Measurements from ENCODE around the gene RNGTT.

RNGTT gene

DNA sequence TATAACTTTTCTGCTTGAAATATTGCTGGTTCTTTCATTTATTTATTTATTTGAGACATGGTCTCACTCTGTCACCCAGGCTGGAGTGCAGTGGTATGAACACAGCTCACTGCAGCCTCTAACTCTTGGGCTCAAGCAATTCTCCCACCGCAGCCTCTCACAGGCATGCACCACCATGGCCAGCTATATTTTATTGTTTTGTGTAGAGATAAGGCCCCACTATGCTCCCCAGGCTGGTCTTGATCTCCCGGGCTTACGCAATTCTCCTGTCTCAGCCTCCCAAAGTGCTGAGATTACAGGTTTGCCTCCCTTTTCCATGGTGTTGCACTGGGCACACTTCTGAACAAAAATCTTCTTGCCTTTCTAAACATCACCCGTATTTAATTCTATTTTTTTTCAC is 39.1 kb upstream of the RNGTT start:
- TF ChIP-seq, protein P1, sequence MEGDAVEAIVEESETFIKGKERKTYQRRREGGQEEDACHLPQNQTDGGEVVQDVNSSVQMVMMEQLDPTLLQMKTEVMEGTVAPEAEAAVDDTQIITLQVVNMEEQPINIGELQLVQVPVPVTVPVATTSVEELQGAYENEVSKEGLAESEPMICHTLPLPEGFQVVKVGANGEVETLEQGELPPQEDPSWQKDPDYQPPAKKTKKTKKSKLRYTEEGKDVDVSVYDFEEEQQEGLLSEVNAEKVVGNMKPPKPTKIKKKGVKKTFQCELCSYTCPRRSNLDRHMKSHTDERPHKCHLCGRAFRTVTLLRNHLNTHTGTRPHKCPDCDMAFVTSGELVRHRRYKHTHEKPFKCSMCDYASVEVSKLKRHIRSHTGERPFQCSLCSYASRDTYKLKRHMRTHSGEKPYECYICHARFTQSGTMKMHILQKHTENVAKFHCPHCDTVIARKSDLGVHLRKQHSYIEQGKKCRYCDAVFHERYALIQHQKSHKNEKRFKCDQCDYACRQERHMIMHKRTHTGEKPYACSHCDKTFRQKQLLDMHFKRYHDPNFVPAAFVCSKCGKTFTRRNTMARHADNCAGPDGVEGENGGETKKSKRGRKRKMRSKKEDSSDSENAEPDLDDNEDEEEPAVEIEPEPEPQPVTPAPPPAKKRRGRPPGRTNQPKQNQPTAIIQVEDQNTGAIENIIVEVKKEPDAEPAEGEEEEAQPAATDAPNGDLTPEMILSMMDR (IDR thresholded peaks at IDR 0.05) = no peak

DNA sequence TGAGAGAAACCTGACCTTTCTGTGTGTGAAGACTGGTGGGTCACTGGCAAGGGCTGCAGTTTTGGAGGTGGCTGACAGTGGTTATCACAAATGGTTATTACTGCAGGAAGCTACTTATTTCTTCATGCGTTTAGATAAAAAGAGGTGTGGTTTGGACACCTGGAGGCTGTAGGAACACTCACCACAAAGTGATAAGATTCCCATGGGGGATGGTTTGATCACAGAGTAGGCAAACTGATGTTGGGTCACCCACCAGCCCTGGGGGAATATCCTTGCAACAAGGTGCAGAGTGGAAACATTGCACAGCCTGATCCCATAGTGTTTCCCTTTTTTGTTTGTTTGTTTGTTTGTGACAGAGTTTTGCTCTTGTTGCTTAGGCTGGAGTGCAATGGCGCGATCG is 33.9 kb upstream of the RNGTT start:
- TF ChIP-seq, protein P1 (IDR thresholded peaks at IDR 0.05) = no peak

DNA sequence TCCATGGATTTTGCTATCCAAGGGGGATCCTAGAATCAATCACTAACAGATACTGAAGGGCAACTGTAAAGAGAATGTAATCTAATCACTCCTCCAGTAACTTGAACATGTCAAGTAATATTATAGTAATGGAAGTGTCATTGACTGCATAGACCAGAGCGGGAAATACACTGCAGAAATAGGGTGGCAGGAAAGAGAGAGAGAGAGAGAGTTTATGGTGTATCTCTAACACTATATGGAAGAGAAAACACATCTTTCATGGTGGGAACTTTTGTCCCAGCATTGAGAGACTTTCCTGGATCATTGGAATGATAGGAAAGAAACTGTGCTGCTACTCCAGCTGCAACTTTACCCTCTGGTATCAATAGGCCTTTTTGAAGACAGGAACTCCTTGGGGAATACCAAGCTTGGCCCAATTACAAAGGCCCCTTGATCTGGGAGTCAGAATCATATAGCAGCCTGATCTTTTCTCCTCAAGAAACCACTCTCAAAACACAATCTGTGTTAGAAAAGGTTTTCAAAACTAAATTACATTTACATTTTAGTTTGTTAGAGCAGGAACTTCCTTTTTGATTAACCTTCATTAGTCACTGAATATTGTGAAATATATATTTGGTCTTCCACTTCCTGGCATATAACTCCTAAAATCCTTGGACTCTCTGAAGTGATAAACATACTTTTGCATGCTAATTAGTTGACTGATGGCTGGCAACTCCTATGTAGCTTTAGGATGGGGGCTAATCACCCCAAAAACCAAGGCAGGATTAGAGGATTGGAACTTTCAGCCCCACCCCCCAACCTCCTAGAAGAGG is 29.5 kb upstream of the RNGTT start:
- TF ChIP-seq, protein P1 (IDR thresholded peaks at IDR 0.05) = no peak

DNA sequence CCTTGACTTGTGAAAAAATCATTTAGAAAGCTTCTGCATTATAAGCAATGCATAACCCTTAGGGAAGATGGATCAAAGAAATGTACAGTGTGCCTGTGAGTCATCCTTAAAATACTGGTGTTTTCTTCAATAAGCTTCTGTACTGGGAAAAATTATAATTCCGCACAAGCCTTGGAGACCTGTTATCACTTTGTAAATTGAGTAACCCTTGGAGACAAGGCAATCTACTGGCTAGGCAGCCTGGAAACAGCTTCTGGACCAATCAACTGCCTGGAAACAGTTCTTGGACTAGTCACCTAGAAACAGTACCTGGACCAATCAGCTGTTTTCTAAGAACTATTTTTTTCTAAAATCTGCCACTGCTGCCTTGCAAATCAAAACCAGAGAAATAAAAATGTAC is 25.8 kb upstream of the RNGTT start:
- TF ChIP-seq, protein P1 (IDR thresholded peaks at IDR 0.05) = no peak

DNA sequence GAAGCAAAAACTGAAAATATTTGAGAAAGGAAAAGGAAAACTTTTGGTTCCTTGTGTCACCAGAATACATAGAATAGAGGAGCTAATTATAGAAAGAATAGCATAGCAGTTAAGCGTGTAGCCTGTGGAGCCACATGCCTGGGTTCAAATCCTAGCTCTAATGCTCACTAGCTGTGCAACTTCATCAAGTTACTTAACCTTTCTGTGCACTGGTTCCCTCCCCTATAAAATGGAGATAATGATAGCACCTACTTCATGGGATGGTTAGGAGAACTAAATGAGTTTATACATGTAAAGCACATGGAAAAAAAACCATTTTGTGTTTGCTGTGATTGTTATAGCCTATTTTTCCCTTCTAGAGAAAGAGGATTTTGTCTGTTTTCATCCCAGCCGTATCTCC is 24.5 kb upstream of the RNGTT start:
- TF ChIP-seq, protein P1 (IDR thresholded peaks at IDR 0.05) = no peak

DNA sequence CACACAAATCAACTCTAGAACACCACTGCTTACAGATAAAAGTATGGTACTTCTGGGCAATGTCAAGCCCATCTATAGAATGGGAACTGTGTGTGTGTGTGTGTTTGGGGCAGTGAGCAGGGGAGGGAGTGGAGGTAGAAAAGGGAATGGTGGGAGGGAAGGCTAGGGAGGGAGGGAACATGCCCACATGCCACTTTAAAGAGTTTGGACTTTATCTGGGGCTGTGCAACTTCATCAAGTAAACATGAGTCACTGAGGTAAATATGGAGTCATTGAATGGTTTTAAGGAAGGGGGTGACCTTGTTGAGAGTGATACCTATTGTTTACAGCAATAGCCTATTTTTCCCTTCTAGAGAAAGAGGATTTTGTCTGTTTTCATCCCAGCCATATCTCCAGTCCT is 22.5 kb upstream of the RNGTT start:
- TF ChIP-seq, protein P1 (IDR thresholded peaks at IDR 0.05) = no peak

DNA sequence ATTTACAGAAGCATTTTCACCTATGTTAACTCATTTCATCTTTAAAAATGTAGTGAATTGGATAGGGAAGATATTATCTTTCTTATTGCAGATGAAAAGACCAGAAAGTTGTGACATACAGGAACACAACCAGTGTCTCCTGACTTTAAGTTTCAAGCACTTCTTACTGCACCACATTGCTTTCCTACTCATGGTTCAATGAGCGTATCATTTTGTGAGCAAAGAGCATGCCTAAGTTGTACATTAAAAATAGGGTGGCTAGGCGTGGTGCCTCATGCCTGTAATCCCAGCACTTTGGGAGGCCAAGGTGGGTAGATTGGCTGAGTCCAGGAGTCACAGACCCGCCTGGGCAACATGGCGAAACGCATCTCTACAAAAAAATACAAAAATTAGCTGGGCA is 21.2 kb upstream of the RNGTT start:
- TF ChIP-seq, protein P1 (IDR thresholded peaks at IDR 0.05) = no peak

DNA sequence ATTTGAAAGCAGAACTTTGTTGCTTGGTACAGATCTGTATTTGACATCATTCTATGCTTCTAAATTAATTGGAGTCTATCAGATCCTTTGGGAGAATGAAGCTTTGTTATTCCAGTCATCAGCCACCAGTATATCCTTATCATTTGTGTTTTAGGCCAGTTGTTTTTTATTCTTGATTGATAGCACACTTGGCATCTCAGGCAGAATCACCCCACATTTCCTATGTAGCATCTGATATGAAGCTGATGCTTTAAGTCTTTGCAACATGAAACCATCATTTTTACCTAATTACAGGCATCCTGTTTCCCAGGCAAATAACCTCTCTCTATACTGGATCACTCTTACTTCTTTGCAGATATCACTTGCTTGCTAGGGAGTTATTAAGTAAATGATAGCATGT is 20.7 kb upstream of the RNGTT start:
- TF ChIP-seq, protein P1 (IDR thresholded peaks at IDR 0.05) = no peak
